ENCODE data around the gene IL31. TPM values are rescaled to one million over a fixed set of nuclear protein-coding genes. Genes with fewer than 3 reads are reported as not detected.

IL31 gene
- total and polyA plus RNA-seq, 8 donors, result not detected

DNA sequence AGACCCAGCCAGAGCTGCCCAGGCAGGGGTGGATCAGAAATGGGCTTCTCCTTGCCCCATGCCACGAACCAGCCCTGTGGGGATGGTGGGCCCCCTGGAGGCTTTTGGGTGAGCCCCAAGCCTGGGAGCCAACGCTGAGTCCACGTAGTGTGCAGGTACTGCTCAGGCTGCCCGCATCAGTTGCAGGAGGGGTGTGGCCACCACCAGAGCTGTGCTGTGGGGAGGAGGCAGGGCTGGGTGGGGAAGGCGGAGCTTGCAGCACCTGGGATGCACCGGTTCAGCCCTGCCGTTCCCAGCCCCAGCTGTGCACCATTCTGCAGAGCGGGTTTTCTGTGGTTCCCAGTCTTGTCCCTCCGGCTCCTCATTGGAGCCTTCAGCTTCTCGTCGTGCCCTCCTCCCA, 36.3 kb downstream of the IL31 start:
- TF ChIP-seq, protein P1, sequence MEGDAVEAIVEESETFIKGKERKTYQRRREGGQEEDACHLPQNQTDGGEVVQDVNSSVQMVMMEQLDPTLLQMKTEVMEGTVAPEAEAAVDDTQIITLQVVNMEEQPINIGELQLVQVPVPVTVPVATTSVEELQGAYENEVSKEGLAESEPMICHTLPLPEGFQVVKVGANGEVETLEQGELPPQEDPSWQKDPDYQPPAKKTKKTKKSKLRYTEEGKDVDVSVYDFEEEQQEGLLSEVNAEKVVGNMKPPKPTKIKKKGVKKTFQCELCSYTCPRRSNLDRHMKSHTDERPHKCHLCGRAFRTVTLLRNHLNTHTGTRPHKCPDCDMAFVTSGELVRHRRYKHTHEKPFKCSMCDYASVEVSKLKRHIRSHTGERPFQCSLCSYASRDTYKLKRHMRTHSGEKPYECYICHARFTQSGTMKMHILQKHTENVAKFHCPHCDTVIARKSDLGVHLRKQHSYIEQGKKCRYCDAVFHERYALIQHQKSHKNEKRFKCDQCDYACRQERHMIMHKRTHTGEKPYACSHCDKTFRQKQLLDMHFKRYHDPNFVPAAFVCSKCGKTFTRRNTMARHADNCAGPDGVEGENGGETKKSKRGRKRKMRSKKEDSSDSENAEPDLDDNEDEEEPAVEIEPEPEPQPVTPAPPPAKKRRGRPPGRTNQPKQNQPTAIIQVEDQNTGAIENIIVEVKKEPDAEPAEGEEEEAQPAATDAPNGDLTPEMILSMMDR (IDR thresholded peaks at IDR 0.05), result no peak
- H3K27ac ChIP-seq, result no peak overlapping the region
- H3K27me3 ChIP-seq, result no peaks in the 10 kb centered on the region
- DNase-seq (no peak), ATAC-seq (peak; percentile 29)
- no peaks in the 10 kb centered on the region for H3K4me1 ChIP-seq
- no peak overlapping the region for H3K4me3 ChIP-seq
- peaks cover 0 to 96% of the 10 kb centered on the region in 2 donors for H3K36me3 ChIP-seq
- intact Hi-C loops (cut with DNase I), result no loop called here
- no peaks in the 10 kb centered on the region for H3K9me3 ChIP-seq

DNA sequence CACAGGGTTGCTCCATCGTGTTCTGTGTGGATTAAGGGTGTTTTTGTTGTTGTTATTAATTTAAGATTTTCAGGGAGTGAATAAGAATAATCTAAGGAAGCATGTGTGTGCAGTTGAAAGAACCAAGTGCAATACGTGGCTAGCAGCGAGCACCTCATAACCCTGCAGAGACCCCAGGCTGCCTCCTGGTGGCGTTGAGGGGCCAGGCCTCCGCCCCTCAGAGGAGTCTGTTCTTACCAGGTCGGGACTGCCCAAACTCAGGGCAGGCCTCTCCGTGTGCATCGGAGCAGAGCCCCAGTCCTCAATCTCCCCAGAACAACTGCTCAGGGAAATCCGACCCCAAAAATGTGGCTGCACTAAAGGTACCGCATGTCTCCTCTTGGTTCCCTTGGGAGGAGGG, 36.8 kb downstream of the IL31 start:
- H3K9me3 ChIP-seq, result no peaks in the 10 kb centered on the region
- TF ChIP-seq, protein P1 (IDR thresholded peaks at IDR 0.05), result no peak
- H3K4me1 ChIP-seq, result no peaks in the 10 kb centered on the region
- peaks cover 0 to 96% of the 10 kb centered on the region in 2 donors for H3K36me3 ChIP-seq
- intact Hi-C loops (cut with DNase I), result no loop called here
- no peak overlapping the region for H3K4me3 ChIP-seq
- no peak for DNase-seq
- H3K27me3 ChIP-seq, result no peaks in the 10 kb centered on the region
- no peak overlapping the region for H3K27ac ChIP-seq
- ATAC-seq, result no peak

DNA sequence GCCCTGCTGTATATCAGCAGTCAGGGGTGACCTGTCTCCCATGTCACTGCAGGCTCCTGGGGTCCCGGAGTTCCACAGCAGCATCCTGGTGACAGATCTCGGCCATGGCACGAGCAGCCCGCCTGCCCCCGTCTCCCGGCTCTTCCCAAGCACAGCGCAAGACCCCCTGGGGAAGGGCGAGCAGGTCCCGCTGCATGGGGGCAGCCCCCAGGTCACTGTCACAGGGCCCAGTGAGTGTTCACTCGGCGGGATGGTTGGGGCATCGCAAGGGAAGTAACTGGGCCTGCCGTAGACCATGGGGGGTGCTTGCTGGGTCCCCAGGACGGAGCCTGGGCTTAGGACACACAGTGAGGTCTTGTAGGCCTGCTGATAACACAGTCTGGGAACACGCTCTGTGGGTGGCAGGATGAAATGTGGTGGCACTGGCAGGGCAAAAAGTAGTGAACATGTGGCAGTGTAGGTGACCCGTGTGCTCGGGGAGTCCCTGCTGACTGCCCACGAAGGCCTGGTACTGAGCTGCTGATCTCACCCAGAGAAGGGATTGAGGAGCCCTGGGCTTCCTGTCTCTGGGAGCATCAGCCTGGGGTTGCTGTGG, 38.5 kb downstream of the IL31 start:
- intact Hi-C loops (cut with DNase I), result no loop called here
- no peak overlapping the region for H3K4me3 ChIP-seq
- DNase-seq, result no peak
- TF ChIP-seq, protein P1 (IDR thresholded peaks at IDR 0.05), result no peak
- H3K27me3 ChIP-seq, result no peaks in the 10 kb centered on the region
- no peaks in the 10 kb centered on the region for H3K4me1 ChIP-seq
- H3K27ac ChIP-seq, result no peak overlapping the region
- no peaks in the 10 kb centered on the region for H3K9me3 ChIP-seq
- ATAC-seq, result no peak
- peaks cover 0 to 96% of the 10 kb centered on the region in 2 donors for H3K36me3 ChIP-seq

DNA sequence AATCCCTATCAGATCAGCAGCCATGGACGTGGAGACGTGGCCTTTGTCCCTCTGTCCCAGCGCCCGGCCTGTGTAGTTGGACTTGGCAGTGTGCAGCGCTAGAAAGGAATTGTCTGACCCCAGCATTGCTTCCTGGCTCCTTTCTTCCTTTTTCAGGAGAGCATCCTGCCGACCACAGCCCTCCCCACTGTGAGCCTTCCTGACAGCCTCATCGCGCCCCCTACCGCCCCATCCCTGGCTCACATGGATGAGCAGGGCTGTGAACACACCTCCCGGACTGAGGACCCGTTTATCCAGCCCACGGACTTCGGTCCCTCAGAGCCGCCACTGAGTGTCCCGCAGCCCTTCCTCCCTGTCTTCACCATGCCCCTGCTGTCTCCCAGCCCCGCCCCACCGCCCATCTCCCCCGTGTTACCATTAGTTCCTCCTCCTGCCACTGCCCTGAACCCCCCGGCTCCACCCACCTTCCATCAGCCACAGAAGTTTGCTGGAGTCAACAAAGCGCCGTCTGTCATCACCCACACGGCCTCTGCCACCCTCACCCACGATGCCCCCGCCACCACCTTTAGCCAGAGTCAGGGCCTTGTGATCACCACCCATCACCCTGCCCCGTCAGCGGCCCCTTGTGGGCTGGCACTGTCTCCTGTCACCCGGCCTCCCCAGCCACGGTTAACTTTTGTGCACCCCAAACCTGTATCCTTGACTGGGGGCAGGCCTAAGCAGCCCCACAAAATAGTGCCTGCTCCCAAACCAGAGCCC, 40.6 kb downstream of the IL31 start:
- ATAC-seq (no peak), DNase-seq (no peak)
- no peaks in the 10 kb centered on the region for H3K27me3 ChIP-seq
- H3K4me3 ChIP-seq, result no peak overlapping the region
- TF ChIP-seq, protein P1 (IDR thresholded peaks at IDR 0.05), result no peak
- H3K36me3 ChIP-seq, result peaks cover 0 to 96% of the 10 kb centered on the region in 2 donors
- no peak overlapping the region for H3K27ac ChIP-seq
- intact Hi-C loops (cut with DNase I), result no loop called here
- no peaks in the 10 kb centered on the region for H3K9me3 ChIP-seq
- H3K4me1 ChIP-seq, result no peaks in the 10 kb centered on the region

DNA sequence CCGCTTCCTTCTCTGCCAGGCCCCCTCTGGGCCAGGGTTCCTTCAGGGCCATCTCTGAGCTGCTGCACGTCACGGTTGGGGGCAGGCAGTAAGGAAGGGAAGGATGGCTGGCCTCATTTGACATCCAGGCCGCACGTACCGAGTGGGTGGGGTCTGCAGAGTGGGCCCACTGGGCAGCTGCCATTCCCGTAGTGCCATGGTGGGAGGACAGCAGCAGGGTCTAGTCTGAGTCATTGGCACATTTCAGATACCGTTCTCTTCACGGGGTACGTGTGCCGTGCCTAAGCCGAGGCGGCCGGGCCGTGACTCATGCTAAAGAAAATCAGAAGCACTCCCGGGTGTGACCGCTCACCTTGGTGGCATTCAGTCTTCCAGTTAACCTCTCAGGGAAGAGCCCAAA, 43.9 kb downstream of the IL31 start:
- TF ChIP-seq, protein P1 (IDR thresholded peaks at IDR 0.05), result no peak
- no peak overlapping the region for H3K27ac ChIP-seq
- intact Hi-C loops (cut with DNase I), result no loop called here

More for the DNA sequence above, 43.9 kb downstream of the IL31 start:
- Histone ChIP-seq H3K9me3 (no peaks in the 10 kb centered on the region), H3K4me3 (no peak overlapping the region), H3K36me3 (peaks cover 0 to 82% of the 10 kb centered on the region in 2 donors), H3K27me3 (no peaks in the 10 kb centered on the region), H3K4me1 (peaks cover 0 to 8% of the 10 kb centered on the region in 2 donors)
- no peak for ATAC-seq
- DNase-seq, result no peak

All from left lung (tissue), 10 donors.